Measurements from ENCODE around the gene ACSL5. TPM values are rescaled to one million over a fixed set of nuclear protein-coding genes. Genes with fewer than 3 reads are reported as not detected.

ACSL5 gene
- total RNA-seq, 1 experiment from 2014 or later = not detected

DNA sequence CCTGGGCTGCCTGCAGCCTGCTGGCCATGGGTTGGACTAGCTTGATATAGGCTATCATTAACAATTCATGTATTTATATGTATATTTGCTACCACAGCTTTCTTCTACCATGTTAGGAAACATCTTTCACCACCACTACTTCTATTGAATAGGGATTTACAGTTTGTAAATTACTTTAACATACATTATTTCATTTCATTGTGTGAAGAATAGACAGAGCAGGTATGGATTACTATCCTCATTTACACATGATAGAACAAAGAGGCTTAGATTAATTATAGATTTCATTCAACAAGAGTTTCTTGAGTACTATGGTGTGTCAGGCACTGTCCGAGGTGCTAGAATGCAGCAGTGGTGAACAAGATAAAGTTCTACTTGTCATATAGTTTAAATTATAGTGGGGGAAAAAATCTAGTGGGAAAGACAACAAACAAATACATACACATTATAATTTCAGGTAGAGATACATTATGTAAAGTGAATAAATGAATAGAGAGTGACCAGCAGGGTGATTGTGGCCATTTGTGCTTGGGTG lies 93.7 kb downstream of the ACSL5 start:
- Mint-ChIP-seq H3K36me3 (ENCODE audit: insufficient read depth in 1 of 3, low read depth in 3 of 3) (peaks cover 19 to 32% (median 25%) of the 10 kb centered on the region in 3 experiments), H3K27me3 (ENCODE audit: low read depth) (no peaks in the 10 kb centered on the region), H3K9me3 (peaks cover 6 to 8% of the 10 kb centered on the region in 2 experiments; a peak in 4 of 5 replicates), H3K4me3 (no peak overlapping the region), H3K4me1 (peaks cover 5 to 6% of the 10 kb centered on the region in 2 experiments; a peak in 3 of 4 replicates), H3K27ac (no peak overlapping the region)
- Histone ChIP-seq H2BK20ac (ENCODE audit: low read depth, low read length, poor library complexity, severe bottlenecking) (no peak overlapping the region), H4K8ac (replicated peaks; ENCODE audit: insufficient read length, low read depth, low read length) (no peak overlapping the region), H4K91ac (ENCODE audit: insufficient read length, low read depth, low read length) (no peak overlapping the region), H3T11ph (ENCODE audit: low read length) (no peak overlapping the region), H3K18ac (ENCODE audit: insufficient read length, low read depth, low read length) (no peak overlapping the region), H4K20me1 (ENCODE audit: control insufficient read depth, insufficient read depth, insufficient read length) (no peaks in the 10 kb centered on the region), H3K27ac (ENCODE audit: insufficient read length, low read depth, low read length) (no peak overlapping the region), H2AFZ (ENCODE audit: low read length) (no peak overlapping the region), H3K27me3 (ENCODE audit: insufficient read depth, low read length) (no peaks in the 10 kb centered on the region), H3K9ac (ENCODE audit: extremely low read depth, insufficient read length, low read length) (no peak overlapping the region), H2BK5ac (ENCODE audit: insufficient read length, low read length) (no peak overlapping the region), H4K5ac (ENCODE audit: insufficient read length, low read depth, low read length) (no peak overlapping the region), H3K4me1 (ENCODE audit: insufficient read depth, low read length) (no peaks in the 10 kb centered on the region), H3K23me2 (ENCODE audit: insufficient read length, low read depth, low read length, poor library complexity, severe bottlenecking) (no peaks in the 10 kb centered on the region), H3K56ac (ENCODE audit: insufficient read length, low read depth, low read length) (no peak overlapping the region), H3K4me2 (ENCODE audit: insufficient read depth, insufficient read length, low read length) (no peak overlapping the region), H2BK120ac (ENCODE audit: low read depth, low read length, poor library complexity, severe bottlenecking) (no peak overlapping the region), H2AK5ac (ENCODE audit: insufficient read length, low read length) (no peak overlapping the region), H3K9me3 (ENCODE audit: control insufficient read depth, low read depth, low read length) (no peaks in the 10 kb centered on the region), H3K23ac (ENCODE audit: insufficient read length, low read depth, low read length) (no peak overlapping the region), H3K4ac (ENCODE audit: low read depth, low read length) (no peak overlapping the region), H2BK15ac (ENCODE audit: low read depth, low read length) (no peak overlapping the region), H3K14ac (ENCODE audit: insufficient read depth, low read length) (no peak overlapping the region), H3K79me1 (ENCODE audit: insufficient read depth, low read depth, low read length, poor library complexity, severe bottlenecking) (no peaks in the 10 kb centered on the region), H3K79me2 (ENCODE audit: insufficient read depth, low read length) (no peaks in the 10 kb centered on the region), H2BK12ac (ENCODE audit: insufficient read length, low read depth, low read length) (no peak overlapping the region)
- TF ChIP-seq, protein P1, sequence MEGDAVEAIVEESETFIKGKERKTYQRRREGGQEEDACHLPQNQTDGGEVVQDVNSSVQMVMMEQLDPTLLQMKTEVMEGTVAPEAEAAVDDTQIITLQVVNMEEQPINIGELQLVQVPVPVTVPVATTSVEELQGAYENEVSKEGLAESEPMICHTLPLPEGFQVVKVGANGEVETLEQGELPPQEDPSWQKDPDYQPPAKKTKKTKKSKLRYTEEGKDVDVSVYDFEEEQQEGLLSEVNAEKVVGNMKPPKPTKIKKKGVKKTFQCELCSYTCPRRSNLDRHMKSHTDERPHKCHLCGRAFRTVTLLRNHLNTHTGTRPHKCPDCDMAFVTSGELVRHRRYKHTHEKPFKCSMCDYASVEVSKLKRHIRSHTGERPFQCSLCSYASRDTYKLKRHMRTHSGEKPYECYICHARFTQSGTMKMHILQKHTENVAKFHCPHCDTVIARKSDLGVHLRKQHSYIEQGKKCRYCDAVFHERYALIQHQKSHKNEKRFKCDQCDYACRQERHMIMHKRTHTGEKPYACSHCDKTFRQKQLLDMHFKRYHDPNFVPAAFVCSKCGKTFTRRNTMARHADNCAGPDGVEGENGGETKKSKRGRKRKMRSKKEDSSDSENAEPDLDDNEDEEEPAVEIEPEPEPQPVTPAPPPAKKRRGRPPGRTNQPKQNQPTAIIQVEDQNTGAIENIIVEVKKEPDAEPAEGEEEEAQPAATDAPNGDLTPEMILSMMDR (conservative IDR thresholded peaks at IDR 0.05) = no peak
- WGBS (ENCODE audit: extremely low coverage, insufficient read length, low lambda C conversion rate) = no CpG with 5 or more reads among the region's 1 CpG
- DNase-seq = no peak

All from H9 (cell line).